ENCODE data around the gene ZBTB24. TPM values are rescaled to one million over a fixed set of nuclear protein-coding genes. Genes with fewer than 3 reads are reported as not detected.

The ZBTB24 gene
- total RNA-seq, 2 donors from 2014 or later = 9.2 to 9.8 TPM

DNA sequence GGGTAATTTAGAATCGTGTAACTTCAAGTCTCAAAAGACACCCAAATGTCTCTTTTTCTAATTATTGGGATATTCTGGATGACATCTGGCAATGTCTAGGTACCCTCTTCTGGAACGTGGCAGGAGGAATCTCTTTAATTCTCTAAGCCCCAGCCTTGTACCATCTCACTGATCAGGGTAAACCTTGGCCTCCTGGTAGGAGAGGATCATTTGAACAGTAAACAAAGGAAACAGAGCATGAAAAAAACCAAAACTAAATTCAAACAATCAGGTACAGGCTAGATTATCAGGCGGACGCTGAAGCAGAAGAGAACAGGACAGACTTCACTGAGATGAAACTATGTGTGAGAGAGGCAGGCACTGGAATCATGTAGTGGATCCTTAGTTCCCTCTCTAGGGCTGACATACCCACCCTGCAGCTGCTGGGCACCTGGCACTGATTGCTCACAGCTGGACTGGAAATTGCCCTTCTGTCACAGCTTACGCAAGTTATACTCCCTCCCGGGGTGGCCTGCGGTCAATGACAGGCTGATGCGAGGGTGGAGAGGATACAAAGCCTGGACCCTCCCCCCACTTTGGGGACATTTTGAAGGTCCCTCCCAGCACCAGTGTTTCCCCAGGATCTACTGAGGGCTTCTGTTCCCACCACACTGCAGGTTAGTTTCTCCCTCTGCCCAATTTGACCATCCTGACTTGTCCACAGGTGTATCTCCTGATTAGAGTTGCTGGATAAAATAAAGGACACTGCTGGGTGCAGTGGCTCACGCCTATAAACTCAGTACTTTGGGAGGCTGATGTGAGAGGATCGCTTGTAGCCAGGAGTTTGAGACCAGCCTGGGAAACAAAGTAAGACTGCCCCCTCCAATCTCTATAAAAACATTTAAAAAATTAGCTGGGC is 20.6 kb upstream of the ZBTB24 start:
- Mint-ChIP-seq H3K27me3 (ENCODE audit: insufficient read depth) (no peaks in the 10 kb centered on the region), H3K36me3 (ENCODE audit: low read depth) (no peaks in the 10 kb centered on the region), H3K9me3 (peaks cover 2% of the 10 kb centered on the region), H3K27ac (no peak overlapping the region), H3K4me3 (no peak overlapping the region), H3K4me1 (peaks cover 8% of the 10 kb centered on the region)
- no peaks in the 10 kb centered on the region for H3K9me3 ChIP-seq (ENCODE audit: control insufficient read depth, low read length)
- DNase-seq = no peak
- no peaks in the 10 kb centered on the region for H3K27me3 ChIP-seq (ENCODE audit: control insufficient read depth, insufficient read depth, low read length, poor library complexity, severe bottlenecking)
- H3K4me3 ChIP-seq (ENCODE audit: low read length) = no peak overlapping the region
- H3K9ac ChIP-seq (ENCODE audit: extremely low read depth, low read length, poor library complexity, severe bottlenecking) = no peak overlapping the region
- H3K4me1 ChIP-seq (ENCODE audit: control insufficient read depth, insufficient read depth, low read length) = no peaks in the 10 kb centered on the region
- H3K27ac ChIP-seq (ENCODE audit: low read depth, low read length) = no peak overlapping the region
- WGBS, 2 experiments (ENCODE audit: insufficient coverage in 1 of 2, insufficient read length in 1 of 2) = 81 to 90% methylated on average over 3 to 10 of the region's 10 CpGs
- no peaks in the 10 kb centered on the region for H3K36me3 ChIP-seq (ENCODE audit: control insufficient read depth, insufficient read depth, low read length)
- TF ChIP-seq, protein P1, sequence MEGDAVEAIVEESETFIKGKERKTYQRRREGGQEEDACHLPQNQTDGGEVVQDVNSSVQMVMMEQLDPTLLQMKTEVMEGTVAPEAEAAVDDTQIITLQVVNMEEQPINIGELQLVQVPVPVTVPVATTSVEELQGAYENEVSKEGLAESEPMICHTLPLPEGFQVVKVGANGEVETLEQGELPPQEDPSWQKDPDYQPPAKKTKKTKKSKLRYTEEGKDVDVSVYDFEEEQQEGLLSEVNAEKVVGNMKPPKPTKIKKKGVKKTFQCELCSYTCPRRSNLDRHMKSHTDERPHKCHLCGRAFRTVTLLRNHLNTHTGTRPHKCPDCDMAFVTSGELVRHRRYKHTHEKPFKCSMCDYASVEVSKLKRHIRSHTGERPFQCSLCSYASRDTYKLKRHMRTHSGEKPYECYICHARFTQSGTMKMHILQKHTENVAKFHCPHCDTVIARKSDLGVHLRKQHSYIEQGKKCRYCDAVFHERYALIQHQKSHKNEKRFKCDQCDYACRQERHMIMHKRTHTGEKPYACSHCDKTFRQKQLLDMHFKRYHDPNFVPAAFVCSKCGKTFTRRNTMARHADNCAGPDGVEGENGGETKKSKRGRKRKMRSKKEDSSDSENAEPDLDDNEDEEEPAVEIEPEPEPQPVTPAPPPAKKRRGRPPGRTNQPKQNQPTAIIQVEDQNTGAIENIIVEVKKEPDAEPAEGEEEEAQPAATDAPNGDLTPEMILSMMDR (conservative IDR thresholded peaks at IDR 0.05) = no peak

DNA sequence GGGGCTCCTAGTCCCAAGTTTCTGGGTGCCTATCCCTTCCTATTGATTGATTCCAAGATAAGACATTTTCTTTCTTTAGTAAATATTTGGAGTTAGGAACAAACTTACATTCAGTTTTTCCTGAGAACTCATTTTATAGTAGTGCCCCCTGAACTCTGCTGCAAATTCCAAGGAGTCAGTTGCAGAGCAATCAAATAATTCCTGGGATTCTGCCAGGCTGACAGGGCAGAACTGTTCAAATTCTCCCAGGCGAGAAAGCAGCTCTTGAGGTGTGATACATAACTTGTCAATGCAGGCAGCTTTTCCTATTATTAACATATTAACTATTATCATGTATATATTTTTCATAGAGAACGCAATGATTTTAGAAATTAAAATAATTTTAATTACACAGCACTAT is 15.9 kb upstream of the ZBTB24 start:
- Histone ChIP-seq H3K27me3 (ENCODE audit: control insufficient read depth, insufficient read depth, low read length, poor library complexity, severe bottlenecking) (peaks cover 5% of the 10 kb centered on the region), H3K9ac (ENCODE audit: extremely low read depth, low read length, poor library complexity, severe bottlenecking) (no peak overlapping the region), H3K36me3 (ENCODE audit: control insufficient read depth, insufficient read depth, low read length) (no peaks in the 10 kb centered on the region), H3K27ac (ENCODE audit: low read depth, low read length) (no peak overlapping the region), H3K4me3 (ENCODE audit: low read length) (no peak overlapping the region), H3K4me1 (ENCODE audit: control insufficient read depth, insufficient read depth, low read length) (no peaks in the 10 kb centered on the region), H3K9me3 (ENCODE audit: control insufficient read depth, low read length) (no peaks in the 10 kb centered on the region)
- DNase-seq = no peak
- no peaks in the 10 kb centered on the region for H3K9me3 Mint-ChIP-seq
- peaks cover 9% of the 10 kb centered on the region for H3K4me1 Mint-ChIP-seq
- TF ChIP-seq, protein P1 (conservative IDR thresholded peaks at IDR 0.05) = no peak
- no peak overlapping the region for H3K4me3 Mint-ChIP-seq
- no peaks in the 10 kb centered on the region for H3K36me3 Mint-ChIP-seq (ENCODE audit: low read depth)
- WGBS, 2 experiments (ENCODE audit: insufficient coverage in 1 of 2, insufficient read length in 1 of 2) = 80% methylated on average over 1 of the region's 2 CpGs; no CpG with 5 or more reads in 1 of the 2 experiments
- H3K27ac Mint-ChIP-seq = no peak overlapping the region
- peaks cover 4% of the 10 kb centered on the region for H3K27me3 Mint-ChIP-seq (ENCODE audit: insufficient read depth)

- Histone ChIP-seq H3K4me3 (ENCODE audit: low read length) (no peak overlapping the region), H3K36me3 (ENCODE audit: control insufficient read depth, insufficient read depth, low read length) (no peaks in the 10 kb centered on the region), H3K4me1 (ENCODE audit: control insufficient read depth, insufficient read depth, low read length) (no peaks in the 10 kb centered on the region), H3K9me3 (ENCODE audit: control insufficient read depth, low read length) (no peaks in the 10 kb centered on the region), H3K27me3 (ENCODE audit: control insufficient read depth, insufficient read depth, low read length, poor library complexity, severe bottlenecking) (peaks cover 5% of the 10 kb centered on the region), H3K9ac (ENCODE audit: extremely low read depth, low read length, poor library complexity, severe bottlenecking) (no peak overlapping the region), H3K27ac (ENCODE audit: low read depth, low read length) (no peak overlapping the region)
- DNase-seq = no peak
- peaks cover 4% of the 10 kb centered on the region for H3K27me3 Mint-ChIP-seq (ENCODE audit: insufficient read depth)
- no peak overlapping the region for H3K27ac Mint-ChIP-seq
- no peaks in the 10 kb centered on the region for H3K9me3 Mint-ChIP-seq
- WGBS, 2 experiments (ENCODE audit: insufficient coverage in 1 of 2, insufficient read length in 1 of 2) = 67 to 93% methylated on average over 1 to 4 of the region's 4 CpGs
- no peaks in the 10 kb centered on the region for H3K36me3 Mint-ChIP-seq (ENCODE audit: low read depth)
- H3K4me1 Mint-ChIP-seq = peaks cover 17% of the 10 kb centered on the region
- H3K4me3 Mint-ChIP-seq = no peak overlapping the region
- TF ChIP-seq, protein P1 (conservative IDR thresholded peaks at IDR 0.05) = no peak
Measured at GRCh38 chr6:109498052-109498451, 15.0 kb upstream of the ZBTB24 start.

Data from endodermal cell (in vitro differentiated cells).